ENCODE data around the gene DIS3L2. TPM values are rescaled to one million over a fixed set of nuclear protein-coding genes. Genes with fewer than 3 reads are reported as not detected.

Gene DIS3L2
- total and polyA plus RNA-seq, 2 of the 4 experiments (the other 2 are of a cell fraction) = 14.7 to 19.2 TPM

DNA sequence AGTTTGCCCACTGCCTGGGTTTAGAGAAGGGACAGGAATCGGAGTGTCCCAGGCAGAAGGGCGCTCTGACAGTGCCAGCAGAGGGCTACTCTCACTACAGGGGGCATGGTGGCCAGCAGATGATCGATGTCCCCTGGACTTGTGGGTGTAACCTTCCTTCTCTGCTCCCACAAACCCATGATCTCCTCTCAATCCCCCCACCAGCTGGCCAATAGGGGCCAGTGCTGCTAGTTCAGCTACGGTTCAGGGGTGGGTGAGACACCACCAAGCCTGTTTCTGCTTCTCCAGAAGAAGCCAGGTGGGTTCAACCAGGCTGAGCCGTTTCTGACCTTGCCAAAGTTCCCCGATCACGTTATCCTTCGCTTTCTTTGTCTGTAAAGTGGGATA lies 36.6 kb upstream of the DIS3L2 start (continued):
- TF ChIP-seq SMC3 (IDR thresholded peaks at IDR 0.05; ENCODE audit: low read depth, low read length) = no peak
- TF ChIP-seq MXI1 (IDR thresholded peaks at IDR 0.05; ENCODE audit: borderline replicate concordance, low read depth, low read length) = no peak

DNA sequence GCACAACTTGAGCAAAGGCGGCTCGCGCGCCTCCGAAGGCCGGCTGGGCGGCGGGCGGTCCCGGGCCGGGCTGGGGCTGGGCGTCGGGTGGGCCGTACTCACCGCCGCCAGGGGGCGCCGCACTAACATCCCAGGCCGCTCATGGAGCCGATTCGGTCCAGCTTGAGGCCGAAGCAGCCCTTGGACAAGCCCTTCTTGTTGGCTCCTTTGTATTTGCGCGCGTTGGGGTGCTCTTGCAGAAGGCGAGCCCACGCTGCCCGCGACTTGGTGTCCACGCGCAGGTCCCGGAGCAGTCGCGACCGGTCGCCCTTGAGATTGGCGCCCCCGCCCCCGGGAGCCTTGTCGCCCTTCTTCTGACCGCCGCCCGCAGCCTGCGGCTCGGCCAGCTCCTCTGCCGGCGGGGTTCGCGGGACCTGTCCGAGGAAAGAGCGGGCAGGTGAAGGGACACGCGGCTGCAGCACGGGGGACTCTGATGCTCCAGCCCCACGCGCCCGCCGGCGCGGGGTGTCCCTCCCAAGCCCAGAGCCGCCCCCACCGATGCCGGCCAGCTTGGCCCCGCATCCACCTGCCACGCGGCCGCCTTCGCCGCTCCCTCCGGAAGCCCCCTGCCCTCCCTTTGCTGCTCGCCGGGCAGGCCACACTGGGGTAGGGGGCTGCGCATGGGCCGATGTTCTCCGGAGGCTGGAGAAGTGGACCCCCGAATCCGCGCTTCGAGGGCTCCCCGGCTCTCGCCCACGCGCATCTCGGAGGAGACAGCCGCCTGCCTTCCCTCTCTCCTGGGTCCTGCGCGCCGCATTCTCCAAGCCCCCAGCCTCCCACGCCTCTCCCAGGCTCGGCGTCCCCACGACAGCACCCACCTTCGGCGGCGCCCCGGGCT lies 36.0 kb upstream of the DIS3L2 start:
- in situ Hi-C loops (cut with MboI; ENCODE audit: low sequenced_read_pairs) (no loop called here), intact Hi-C loops (cut with micrococcal nuclease) (loop anchor here (1.0 to 2.0 kb wide), 5 partner anchors 213 to 515 kb away; no protein-coding TSS in a partner anchor), dilution Hi-C loops (cut with HindIII; ENCODE audit: low sequenced_read_pairs, unreplicated experiment) (no loop called here)
- CTCF ChIA-PET = interaction anchor here (0.7 to 3.7 kb wide), 8 partner anchors 9 to 403 kb away, joined by 3 to 34 read pairs (median 3); no protein-coding TSS in a partner anchor
- H3K4me3 ChIP-seq (ENCODE audit: insufficient read depth, low read depth, low read length) = peak overlapping the region; percentile 41
- no peak overlapping the region for H3K23ac ChIP-seq (ENCODE audit: low read depth, low read length)
- peak overlapping the region; percentile 92 for H2AFZ ChIP-seq (replicated peaks; ENCODE audit: low read length, poor library complexity)
- peaks cover 5% of the 10 kb centered on the region for H3K4me1 ChIP-seq (ENCODE audit: control insufficient read depth, insufficient read depth, low read length)
- TF ChIP-seq MAZ (IDR thresholded peaks at IDR 0.05; ENCODE audit: borderline replicate concordance, low read depth, low read length) (peak; percentile 29; the same call in 1 of the 2 replicates), RFX5 (IDR thresholded peaks at IDR 0.05; ENCODE audit: low read depth, low read length) (no peak), SMC3 (IDR thresholded peaks at IDR 0.05; ENCODE audit: low read depth, low read length) (peak; percentile 94), RAD21 (IDR thresholded peaks at IDR 0.05; ENCODE audit: low read length) (peak; percentile 86)
- TF ChIP-seq, protein P1, sequence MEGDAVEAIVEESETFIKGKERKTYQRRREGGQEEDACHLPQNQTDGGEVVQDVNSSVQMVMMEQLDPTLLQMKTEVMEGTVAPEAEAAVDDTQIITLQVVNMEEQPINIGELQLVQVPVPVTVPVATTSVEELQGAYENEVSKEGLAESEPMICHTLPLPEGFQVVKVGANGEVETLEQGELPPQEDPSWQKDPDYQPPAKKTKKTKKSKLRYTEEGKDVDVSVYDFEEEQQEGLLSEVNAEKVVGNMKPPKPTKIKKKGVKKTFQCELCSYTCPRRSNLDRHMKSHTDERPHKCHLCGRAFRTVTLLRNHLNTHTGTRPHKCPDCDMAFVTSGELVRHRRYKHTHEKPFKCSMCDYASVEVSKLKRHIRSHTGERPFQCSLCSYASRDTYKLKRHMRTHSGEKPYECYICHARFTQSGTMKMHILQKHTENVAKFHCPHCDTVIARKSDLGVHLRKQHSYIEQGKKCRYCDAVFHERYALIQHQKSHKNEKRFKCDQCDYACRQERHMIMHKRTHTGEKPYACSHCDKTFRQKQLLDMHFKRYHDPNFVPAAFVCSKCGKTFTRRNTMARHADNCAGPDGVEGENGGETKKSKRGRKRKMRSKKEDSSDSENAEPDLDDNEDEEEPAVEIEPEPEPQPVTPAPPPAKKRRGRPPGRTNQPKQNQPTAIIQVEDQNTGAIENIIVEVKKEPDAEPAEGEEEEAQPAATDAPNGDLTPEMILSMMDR (conservative IDR thresholded peaks at IDR 0.05; ENCODE audit: low read depth, low read length) = peak; percentile 92
- H4K8ac ChIP-seq (ENCODE audit: low read depth in 2 of 2, low read length in 2 of 2) = no peak overlapping the region
- no peak overlapping the region for H3K4ac ChIP-seq (ENCODE audit: low read depth, low read length)
- H3K9ac ChIP-seq (ENCODE audit: low read depth, low read length) = no peak overlapping the region
- WGBS, 2 experiments (ENCODE audit: extremely low coverage in 2 of 2, insufficient read length in 1 of 2) = 1% methylated on average over 43 of the region's 96 CpGs; no CpG with 5 or more reads in 1 of the 2 experiments
- no peak overlapping the region for H2BK15ac ChIP-seq (ENCODE audit: low read depth, low read length)
- H4K5ac ChIP-seq (ENCODE audit: low read depth, low read length) = no peak overlapping the region
- H2BK5ac ChIP-seq (ENCODE audit: low read depth, low read length, poor library complexity, severe bottlenecking) = no peak overlapping the region
- no peak overlapping the region for H4K91ac ChIP-seq (ENCODE audit: insufficient read depth, low read depth, low read length)
- no TSS peak for BruUV-seq (replicated peaks)
- H3K56ac ChIP-seq (ENCODE audit: extremely low read depth, insufficient read depth, low read length) = no peak overlapping the region
- no peaks in the 10 kb centered on the region for H3K9me1 ChIP-seq (ENCODE audit: insufficient read depth, low read length)
- peak overlapping the region; percentile 94 for H3K4me2 ChIP-seq (ENCODE audit: low read depth, low read length)
- no peak overlapping the region for H3K18ac ChIP-seq (ENCODE audit: low read depth, low read length)
- H2AK9ac ChIP-seq (replicated peaks; ENCODE audit: low read depth, low read length, poor library complexity) = peak overlapping the region; percentile 2
- H3K27me3 ChIP-seq (ENCODE audit: control insufficient read depth, insufficient read depth, low read length) = peaks cover 69% of the 10 kb centered on the region
- H3K9me3 ChIP-seq (ENCODE audit: control insufficient read depth, insufficient read depth, low read length) = no peaks in the 10 kb centered on the region
- no peak overlapping the region for H2BK120ac ChIP-seq (ENCODE audit: low read depth, low read length)
- H3K14ac ChIP-seq (replicated peaks; ENCODE audit: low read depth, low read length) = no peak overlapping the region
- DNase-seq (peak; percentile 83), ATAC-seq (ENCODE audit: low read depth) (peak; percentile 88)
- no peak overlapping the region for H3K27ac ChIP-seq (ENCODE audit: insufficient read depth, low read length)
- no peaks in the 10 kb centered on the region for H3K36me3 ChIP-seq (ENCODE audit: control insufficient read depth, insufficient read depth, low read length)
- H4K20me1 ChIP-seq (ENCODE audit: insufficient read depth, low read length) = 0 out of 2 replicates have a peak, but pooled peaks cover 3% of the 10 kb centered on the region
- POLR2A ChIA-PET (ENCODE audit: unreplicated experiment) = no interaction called here
- no peaks in the 10 kb centered on the region for H3K79me1 ChIP-seq (ENCODE audit: low read depth in 1 of 2, low read length in 2 of 2)
- H2BK20ac ChIP-seq (ENCODE audit: low read depth, low read length) = no peak overlapping the region
- H2AK5ac ChIP-seq (ENCODE audit: low read depth, low read length) = no peak overlapping the region
